NCI-H128 (cell line): ENCODE results near the gene EXOG.
"Not testable (repeated sequence)": the region's sequence is repeated elsewhere in the genome, so short reads cannot be mapped to it uniquely, and the experiment has no call there.

Source experiments
- DNase-seq: peaks from one replicate; lab custom pipeline; 2025; ENCODE audit not compliant: unreplicated experiment; lab: John Stamatoyannopoulos, UW

Gene EXOG

DNA sequence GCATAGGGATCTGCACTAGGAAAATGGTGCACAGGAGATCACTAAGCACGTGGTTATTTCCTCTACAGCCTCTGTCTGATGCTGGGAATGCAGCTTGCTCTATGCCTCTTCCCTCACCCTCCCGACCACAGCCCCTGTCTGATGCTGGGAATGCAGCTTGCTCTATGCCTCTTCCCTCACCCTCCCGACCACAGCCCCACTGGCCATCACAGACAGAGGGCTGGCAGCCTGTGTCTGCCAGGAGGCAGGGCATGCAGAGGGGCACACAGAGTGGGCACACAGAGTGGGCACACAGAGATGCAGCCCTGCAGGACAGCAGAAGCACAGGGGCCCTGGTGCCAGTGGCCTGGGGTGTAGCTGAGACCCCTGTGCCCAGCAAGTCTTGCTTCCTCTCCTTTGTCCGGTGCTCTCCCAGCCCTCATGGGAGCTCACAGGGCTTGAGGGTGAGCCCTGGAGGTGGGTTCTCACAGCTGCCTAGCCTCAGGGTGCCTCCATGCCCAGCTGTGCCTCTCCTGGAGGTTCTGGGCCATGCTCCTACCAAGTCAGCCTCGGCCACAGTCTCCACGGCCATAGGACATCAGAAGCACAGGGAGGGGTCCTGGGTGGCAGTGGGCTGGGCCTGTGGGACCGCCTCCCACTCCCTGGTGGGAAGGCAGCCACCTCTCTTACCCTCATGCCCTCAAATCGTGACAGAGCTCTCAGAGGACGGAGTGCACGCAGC, 65.8 kb downstream of the EXOG start:
- DNase-seq: no peak

DNA sequence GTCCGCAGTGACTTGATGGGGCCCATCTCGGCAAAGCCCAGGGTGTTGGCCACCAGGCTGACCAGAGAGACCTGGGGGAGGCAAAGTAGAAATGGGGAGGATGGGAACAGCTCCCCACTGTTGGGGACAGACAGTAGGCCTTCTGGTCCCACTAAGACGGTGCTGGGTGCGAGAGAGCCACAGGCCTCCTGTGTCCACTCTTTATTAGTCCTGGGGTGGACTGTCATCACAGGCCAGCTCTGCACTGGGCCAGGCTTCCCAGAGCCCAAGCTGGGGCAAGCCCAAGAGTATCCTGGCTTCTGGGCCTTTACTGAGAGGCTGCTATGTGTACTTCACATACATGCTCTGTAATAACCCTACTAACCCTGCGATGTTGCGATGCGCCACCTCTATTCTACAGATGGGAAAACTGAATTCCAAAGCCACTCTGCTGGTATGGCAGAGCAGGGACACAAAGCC, 66.4 kb downstream of the EXOG start:
- DNase-seq: no peak

DNA sequence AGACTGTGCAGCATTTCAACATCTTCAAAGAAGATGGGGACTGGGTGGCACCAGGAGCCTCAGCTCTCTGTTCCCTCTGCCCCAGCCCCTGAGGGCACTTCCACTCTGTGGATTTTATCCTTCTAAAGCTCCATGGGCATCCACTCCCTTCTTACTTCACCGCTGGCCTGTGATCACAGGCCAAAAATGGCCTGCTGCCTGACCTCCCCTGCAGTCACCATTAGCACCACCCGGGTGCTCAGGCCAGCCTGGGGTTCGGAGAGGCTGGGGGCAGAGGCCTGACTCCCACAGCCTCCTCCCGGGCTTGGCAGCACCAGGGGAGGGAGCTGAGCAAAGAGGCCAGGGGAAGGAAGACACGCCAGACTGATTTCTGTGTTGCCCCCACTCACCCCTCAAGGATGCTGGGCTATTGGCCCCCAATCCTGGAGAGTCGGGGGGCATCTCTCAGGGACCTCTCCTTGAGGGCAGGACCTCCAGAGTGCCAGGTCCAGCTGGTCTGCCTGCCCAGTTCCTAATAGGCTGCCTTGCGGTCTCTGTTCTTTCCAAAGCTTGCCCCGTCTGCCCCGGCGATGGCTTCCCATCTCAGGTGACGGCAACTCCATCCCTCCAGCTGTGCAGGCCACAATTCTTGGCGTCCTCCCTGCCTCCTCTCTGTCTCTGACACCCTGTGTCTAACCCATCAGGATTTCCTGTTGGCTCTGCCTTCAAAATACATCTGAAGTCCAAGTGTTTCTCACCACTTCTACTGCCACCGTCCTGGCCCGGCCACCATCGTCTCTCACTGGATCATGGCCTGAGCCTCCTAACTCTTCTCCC, 67.1 kb downstream of the EXOG start:
- no peak for DNase-seq

DNA sequence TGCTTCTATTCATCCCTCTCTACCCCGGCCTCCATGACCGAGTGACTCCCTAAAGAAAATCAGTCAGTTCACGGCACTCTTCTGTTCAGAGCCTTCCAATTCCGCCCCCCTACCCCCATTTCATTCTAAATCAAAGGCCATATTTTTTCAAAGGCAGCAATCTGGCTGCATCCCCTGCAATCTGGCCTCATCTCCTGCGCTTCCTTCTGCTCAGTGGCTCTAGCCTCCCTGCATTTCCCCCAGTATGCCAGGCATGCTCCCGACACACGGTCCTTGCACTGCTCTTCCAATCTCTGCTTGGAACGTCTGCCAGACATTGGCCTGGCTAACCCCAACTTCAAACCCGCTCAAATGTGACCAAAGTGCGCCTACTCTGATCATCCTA, 67.7 kb downstream of the EXOG start:
- no peak for DNase-seq

DNA sequence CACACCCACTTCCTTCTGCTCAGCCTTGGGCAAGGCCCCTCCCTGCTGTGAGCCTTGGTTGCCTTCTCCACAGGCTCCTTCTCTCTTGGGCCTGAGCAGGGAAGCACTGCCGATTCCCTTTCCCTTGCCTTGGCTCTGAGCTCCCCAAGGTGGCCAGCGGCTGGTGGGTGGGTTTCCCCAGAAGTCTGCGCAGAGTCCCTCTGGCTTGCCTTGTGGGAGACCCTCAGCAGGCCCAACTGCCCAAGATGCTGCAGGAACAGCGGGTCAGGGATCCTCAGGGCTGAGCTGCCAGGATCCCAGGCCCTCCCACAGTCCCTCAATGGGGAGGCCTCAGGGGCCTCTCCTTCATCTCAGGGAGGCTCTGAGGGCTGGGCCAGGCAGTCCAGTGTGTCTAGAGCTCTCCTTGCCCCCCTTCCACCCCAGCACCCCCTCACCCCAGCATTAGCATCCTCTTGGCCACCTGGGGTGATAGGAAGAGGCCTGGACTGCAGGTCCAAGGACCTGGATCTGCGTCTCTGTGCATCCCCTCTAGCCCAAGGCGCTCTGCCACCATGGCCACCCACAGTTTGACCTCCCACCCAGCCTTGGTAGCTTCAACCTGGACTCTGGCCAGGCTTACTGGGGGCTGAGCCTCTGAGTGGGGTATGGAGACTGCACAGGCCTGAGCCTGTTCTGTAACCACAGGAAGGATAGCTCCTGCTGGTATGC, 68.6 kb downstream of the EXOG start:
- no peak for DNase-seq

DNA sequence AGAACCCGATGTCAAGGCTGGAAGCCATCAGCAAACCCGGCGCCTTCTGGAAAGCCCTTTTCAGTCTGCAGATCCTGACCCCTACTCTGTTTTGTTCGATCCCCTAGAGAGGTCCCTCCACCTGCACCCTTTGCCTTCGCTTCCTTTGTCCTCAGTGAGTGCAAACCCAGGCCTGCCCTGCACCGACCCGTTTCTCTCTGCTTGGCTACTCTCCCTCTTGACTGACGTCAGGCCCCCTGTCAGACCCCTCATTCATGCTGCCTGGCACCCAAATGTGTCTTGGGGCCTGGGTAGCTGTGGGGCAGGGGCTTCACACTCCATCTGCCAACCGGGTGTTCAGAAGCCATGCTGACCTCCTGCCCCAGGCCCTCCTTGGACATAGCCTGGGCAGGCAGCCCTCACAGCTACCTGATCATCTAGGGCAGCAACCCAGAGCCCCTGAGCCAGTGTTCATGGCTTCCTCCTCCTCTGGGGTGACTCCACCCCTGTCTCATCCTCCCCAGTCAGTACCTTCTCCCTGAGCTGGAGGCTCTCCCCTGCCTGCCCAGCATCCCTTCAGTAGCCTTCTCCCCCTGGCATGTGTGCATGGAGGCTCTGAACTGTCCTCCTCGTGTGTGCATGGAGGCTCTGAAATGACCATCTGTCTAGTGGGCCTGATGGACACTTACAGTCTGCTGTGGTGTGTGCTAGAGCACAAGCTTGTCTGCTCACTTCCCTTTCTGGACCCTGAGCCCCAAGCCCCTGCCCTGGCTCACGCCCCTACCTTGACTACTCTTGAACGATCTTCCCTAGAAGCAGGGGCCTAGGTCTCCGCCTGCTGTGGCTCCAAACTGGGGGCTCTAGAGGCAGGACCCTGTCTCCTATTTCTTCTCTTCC, 69.4 kb downstream of the EXOG start:
- DNase-seq: no peak

DNA sequence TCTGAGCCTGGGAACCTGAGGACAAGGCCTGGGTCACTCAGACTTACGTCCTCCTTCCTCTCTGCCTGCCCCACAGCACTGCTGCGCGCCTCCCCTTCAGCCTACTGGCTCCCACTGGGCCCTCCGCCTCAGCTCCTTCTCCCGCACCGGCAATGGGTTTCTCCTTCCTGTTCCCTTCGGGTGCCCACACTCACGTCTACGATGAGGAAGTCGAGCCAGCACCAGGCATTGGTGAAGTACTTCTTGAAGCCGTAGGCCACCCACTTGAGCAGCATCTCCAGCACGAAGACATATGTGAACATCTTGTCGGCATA, 70.0 kb downstream of the EXOG start:
- DNase-seq: no peak

DNA sequence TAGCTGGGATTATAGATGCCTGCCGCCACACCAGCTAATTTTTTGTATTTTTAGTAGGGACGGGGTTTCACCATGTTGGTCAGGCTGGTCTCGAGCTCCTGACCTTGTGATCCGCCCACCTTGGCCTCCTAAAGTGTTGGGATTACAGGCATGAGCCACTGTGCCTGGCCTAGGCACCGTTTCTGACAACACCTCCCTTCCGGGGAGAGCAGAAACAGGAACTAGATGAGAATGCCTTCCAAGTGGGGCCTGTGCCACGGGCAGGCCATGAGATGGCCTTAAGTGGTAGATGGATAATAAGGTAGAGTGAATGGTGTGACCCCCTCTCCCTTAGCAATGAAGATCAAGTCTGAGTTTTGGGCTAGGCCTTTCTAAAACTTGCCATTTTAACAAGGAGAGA, 70.7 kb downstream of the EXOG start:
- DNase-seq: not testable (repeated sequence)

DNA sequence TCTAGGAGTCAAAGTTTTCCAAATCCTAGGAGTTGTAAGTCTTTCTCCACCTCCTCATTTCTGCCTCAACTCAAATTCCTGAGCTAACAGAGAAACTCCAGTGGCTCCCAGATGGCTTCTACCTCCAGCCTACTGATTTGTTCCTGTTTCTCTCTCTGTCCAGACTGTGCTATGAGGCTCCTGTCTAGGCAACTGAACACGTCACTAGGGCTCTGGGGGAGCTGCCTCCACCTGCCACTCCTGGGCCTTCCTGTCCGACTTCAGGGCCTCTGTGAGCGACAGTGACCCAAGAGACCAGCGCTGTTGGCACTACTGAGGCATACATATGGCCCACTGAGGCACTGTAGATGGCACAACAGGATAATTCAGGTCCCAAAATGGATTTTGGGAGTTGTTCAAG, 71.4 kb downstream of the EXOG start:
- DNase-seq: no peak

DNA sequence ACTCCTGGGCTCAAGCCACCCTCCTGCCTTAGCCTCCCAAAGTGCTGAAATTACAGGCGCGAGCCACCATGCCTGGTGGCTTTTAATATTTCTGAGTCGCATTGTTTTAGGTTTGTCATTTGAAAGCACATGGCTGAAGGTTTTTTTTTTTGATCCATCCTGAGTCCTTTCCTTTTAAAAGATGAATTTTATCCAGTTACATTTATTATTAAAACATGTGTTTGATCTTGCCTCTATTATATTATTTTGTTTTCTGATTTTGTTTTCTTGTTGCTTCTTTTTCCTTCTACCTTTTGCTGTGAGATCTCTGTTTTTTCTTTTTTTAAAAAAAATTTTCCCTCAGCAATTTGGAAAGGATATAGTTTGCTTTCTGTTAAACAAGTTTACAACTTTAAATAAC, 77.0 kb downstream of the EXOG start:
- no peak for DNase-seq

DNA sequence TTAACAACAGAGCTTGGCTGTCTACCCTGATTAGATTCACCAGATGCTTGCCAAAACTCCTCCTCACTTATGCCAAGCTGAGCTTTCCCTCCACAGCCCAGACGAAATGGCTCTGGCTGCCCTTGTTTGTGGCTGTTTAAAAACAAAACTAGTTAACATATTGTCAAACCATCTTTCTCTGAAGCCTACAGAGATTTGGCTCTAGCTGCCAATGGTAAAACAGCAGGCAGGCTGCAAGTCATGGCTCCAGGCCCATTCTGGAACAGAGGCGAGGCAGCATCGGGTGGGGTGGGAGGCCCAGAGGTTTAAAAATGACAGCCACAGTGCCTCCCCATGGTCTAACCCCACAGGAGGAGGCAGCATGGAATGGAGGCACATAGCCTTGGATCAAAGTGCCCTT, 77.4 kb downstream of the EXOG start:
- no peak for DNase-seq

DNA sequence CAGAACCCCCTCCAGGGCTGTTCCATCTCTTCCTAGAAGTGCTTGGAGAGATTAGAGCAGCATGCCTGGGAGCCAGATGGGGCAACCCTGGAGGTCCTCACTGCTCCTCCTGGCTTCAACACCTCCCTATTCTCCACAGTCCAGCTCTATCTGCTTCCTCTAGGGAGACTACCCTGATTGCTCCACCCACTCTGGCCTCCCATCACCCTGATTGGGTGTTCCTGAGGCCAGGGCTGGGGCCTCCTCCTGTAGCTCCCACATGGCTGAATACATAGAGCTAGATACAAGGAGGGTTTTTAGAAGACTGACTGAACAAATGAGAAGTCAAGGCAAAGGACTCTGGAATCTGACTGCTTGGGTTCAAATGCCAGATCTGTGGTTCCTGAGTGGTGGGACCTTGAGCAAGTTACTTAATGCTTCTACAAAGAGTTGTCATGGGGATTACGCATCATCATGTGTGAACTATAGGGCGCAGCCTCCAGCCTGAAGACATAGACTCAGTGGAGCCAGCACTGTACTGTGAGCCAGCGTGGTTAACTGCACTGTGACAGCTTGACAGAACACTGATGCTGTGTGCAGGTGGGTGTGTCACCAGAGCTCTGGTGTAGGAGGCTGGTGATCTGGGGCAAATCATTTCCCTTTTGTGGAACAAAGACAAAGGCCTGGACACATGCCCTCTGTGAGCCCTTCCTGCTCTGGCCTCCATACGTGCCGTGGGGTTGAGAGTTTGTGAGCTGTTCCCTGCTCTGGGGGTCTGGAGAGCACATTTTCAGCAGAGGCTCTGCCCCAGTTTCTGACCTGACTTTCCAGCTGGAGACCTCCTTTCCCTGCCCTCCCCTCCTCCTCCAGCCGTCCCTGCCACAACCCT, 78.5 kb downstream of the EXOG start:
- no peak for DNase-seq

DNA sequence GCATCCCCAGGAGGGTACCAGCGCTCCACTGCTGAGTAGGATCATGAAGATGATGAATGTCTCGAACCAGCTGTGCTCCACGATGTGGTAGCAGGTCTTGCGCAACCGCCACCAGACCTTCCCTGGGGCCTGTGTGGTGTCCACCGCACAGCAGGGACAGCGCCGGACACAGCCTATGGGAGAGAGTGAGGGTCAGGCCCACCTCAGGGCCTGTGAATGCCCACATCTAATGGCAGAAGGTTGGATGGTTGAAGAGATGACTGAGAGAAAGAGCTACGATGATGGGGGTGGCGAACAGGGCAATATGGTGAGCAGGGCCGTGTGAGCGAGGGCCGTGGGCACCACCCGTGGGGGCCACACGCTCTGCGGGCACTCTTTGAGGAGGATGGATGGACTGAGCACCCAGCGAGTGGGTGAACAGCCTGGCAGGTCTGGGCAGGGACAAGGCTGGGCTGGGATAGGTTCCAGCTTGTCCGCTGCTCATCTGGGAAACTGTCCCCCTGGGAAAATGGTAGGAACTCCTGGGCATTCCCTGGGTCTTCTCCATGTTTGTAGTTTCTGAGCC, 79.2 kb downstream of the EXOG start:
- DNase-seq: no peak
